ENCODE data around the gene GPR39. TPM values are rescaled to one million over a fixed set of nuclear protein-coding genes. Genes with fewer than 3 reads are reported as not detected.

Gene GPR39
- total RNA-seq, 2 experiments from 2014 or later = not detected

DNA sequence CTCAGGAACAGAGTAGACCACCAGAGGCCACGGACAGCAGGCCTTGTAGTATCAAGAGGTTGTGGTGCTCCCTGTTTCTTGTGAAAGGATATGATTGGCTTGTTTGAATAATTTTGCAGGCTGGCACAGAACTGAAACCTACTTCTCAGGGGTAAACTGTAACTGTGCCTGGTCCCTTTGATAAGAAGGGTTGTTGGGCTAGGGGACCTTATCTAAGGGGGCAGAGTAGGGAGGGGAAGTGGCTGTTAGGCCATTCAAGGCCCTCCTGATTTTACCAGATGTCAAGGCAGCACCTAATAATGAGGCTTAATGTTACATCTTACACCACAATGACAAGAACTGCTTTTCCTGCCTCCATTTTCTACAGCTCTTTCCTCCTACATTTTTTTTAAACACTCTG, 45.6 kb downstream of the GPR39 start:
- Mint-ChIP-seq H3K27me3 (ENCODE audit: low read depth) (no peaks in the 10 kb centered on the region), H3K36me3 (ENCODE audit: low read depth) (no peaks in the 10 kb centered on the region), H3K27ac (no peak overlapping the region), H3K9me3 (ENCODE audit: insufficient read depth) (peaks cover 3% of the 10 kb centered on the region), H3K4me3 (no peak overlapping the region), H3K4me1 (ENCODE audit: low read depth) (no peaks in the 10 kb centered on the region)
- ChIA-PET POLR2A (no interaction called here), CTCF (no interaction called here)
- no peak for ATAC-seq
- DNase-seq = no peak

DNA sequence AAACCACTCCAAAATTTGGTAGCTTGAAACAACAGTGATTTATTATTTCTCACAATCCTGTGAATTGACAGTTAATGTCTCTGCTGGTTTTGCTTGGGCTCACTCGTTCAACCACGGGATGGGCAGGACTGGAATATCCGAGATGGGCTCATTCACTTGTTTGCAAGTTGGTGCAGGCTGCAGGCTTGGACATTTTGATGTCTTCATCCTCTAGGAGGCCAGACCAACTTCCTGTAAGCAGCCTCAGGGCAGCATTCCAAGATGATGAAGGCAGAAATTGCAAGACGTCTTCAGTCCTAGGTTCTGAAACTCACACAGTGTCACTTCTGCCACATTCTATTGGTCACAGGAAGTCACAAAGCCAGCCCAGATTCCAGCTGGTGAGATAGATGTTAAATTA, 47.1 kb downstream of the GPR39 start:
- ChIA-PET CTCF (no interaction called here), POLR2A (no interaction called here)
- no peak overlapping the region for H3K27ac Mint-ChIP-seq
- H3K27me3 Mint-ChIP-seq (ENCODE audit: low read depth) = no peaks in the 10 kb centered on the region
- no peak for DNase-seq
- H3K9me3 Mint-ChIP-seq (ENCODE audit: insufficient read depth) = peaks cover 3% of the 10 kb centered on the region
- no peak for ATAC-seq
- H3K4me1 Mint-ChIP-seq (ENCODE audit: low read depth) = no peaks in the 10 kb centered on the region
- no peak overlapping the region for H3K4me3 Mint-ChIP-seq
- no peaks in the 10 kb centered on the region for H3K36me3 Mint-ChIP-seq (ENCODE audit: low read depth)

DNA sequence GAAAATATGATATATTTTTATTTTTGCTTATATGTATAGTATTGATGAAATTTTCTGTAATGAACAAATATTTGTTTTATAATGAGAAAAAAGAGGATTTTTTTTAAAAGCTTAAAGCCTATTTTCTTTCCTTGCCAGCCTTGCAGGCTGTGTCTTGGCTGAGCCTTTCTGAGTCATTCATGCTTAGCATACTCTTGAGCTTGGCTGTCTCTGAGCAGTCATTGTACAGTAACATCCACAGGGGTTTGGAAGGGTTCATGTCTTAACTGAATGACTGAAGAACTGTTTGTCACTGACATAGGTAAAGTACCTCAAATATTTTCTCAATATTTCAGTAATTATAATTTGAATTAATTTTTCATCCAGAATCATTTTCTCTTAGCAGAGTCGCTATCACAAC, 49.3 kb downstream of the GPR39 start:
- ChIA-PET POLR2A (no interaction called here), CTCF (no interaction called here)
- H3K36me3 Mint-ChIP-seq (ENCODE audit: low read depth) = no peaks in the 10 kb centered on the region
- H3K9me3 Mint-ChIP-seq (ENCODE audit: insufficient read depth) = peaks cover 3% of the 10 kb centered on the region
- no peaks in the 10 kb centered on the region for H3K4me1 Mint-ChIP-seq (ENCODE audit: low read depth)
- no peak overlapping the region for H3K4me3 Mint-ChIP-seq
- no peaks in the 10 kb centered on the region for H3K27me3 Mint-ChIP-seq (ENCODE audit: low read depth)
- ATAC-seq (no peak), DNase-seq (no peak)
- H3K27ac Mint-ChIP-seq = no peak overlapping the region

DNA sequence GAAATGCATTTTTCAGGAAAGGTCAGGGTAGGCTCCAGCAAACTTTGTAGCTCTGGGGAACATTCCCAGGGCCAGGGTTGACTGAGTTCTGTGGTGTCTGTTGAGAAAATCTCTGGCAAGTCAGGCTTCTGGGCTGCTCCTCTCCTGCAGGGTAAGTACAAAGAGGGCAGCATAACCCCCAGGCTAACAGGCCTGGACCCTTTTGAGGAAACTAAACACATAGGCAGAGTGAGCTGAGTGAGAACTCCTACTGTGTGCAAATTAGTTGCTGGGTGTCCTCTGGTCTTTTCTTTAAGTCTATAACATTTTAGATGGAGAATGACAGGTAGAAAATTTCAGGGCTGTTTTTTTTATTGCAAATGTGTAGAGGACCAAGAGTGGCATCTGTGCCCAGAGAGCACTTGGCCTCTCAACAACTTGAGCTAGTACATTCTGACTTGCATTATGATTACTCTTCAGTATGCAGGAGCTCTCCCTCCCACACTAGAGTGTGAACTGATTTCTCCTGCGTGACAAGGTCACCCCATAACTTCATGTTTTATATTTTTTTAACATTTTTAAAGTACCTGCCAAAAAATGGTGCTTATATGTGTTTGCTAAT, 49.9 kb downstream of the GPR39 start:
- Mint-ChIP-seq H3K4me1 (ENCODE audit: low read depth) (no peaks in the 10 kb centered on the region), H3K27ac (no peak overlapping the region), H3K27me3 (ENCODE audit: low read depth) (no peaks in the 10 kb centered on the region), H3K9me3 (ENCODE audit: insufficient read depth) (peaks cover 3% of the 10 kb centered on the region), H3K36me3 (ENCODE audit: low read depth) (no peaks in the 10 kb centered on the region), H3K4me3 (no peak overlapping the region)
- CTCF ChIA-PET = no interaction called here
- DNase-seq (no peak), ATAC-seq (no peak)
- POLR2A ChIA-PET = no interaction called here

DNA sequence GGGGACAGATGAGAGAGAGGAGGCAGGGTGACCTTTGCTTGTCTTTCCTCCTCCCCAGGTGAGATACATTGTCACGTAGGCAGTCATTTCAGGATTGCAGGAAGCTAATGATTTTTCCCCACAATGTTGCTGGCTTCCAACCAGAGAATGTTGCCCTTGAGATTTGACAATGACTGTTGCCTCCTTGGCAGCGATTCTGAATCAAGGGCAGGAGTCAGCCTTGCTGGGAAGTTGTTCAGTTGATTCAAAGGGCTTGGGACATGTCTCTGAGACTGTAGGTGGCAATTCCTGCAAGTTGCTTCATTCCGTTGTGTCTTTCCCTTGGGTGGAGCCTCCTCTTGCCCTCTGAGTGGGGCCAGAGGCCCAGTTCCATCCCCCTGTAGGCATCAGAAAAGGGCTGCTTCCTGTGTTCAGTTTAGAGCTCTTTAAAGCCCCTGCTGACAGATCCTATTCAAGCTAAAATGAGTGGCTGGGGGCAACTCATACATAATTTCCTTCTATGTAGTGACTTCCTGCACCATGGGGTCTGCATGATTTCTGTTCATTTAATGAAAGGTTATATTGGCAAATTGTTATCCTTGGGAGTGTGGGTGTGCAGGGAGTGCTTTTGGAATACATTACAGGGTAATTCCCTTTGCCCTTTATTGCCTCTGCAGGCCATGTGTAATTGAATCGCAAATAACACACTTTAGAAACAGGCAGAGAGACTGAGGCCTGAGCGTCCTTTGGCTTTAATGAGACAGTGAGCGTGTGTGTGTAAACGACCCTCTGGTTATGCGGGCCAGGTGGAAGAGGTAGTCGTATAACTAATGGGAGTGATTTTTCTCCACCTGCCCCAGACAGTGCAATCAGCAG, 52.4 kb downstream of the GPR39 start:
- ATAC-seq (no peak), DNase-seq (no peak)
- H3K4me3 Mint-ChIP-seq = no peak overlapping the region
- H3K27me3 Mint-ChIP-seq (ENCODE audit: low read depth) = no peaks in the 10 kb centered on the region
- H3K9me3 Mint-ChIP-seq (ENCODE audit: insufficient read depth) = peaks cover 3% of the 10 kb centered on the region
- H3K27ac Mint-ChIP-seq = no peak overlapping the region
- no peaks in the 10 kb centered on the region for H3K4me1 Mint-ChIP-seq (ENCODE audit: low read depth)
- H3K36me3 Mint-ChIP-seq (ENCODE audit: low read depth) = no peaks in the 10 kb centered on the region
- ChIA-PET POLR2A (no interaction called here), CTCF (no interaction called here)

DNA sequence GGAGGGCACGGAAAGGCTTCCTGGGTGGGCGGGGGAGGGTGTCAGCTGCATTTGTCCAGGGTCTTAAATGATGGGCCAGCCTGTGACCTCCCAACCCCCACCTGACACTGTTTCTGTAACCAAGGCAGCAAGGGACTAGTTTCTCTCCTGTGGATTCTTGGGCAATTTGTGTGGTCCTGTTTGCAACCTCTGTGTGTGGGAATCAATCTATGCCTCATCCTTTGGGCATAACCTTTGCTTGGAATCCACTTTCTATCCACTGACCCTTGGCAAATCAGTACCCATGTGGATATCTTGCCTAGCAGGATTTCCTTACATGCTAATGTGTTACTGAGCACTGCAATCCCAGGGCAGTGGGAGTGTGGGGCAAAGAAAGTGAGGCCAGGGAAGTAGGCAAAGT, 54.1 kb downstream of the GPR39 start:
- no peak overlapping the region for H3K4me3 Mint-ChIP-seq
- H3K4me1 Mint-ChIP-seq (ENCODE audit: low read depth) = no peaks in the 10 kb centered on the region
- DNase-seq (no peak), ATAC-seq (no peak)
- H3K27me3 Mint-ChIP-seq (ENCODE audit: low read depth) = no peaks in the 10 kb centered on the region
- H3K27ac Mint-ChIP-seq = no peak overlapping the region
- H3K36me3 Mint-ChIP-seq (ENCODE audit: low read depth) = no peaks in the 10 kb centered on the region
- ChIA-PET POLR2A (no interaction called here), CTCF (no interaction called here)
- H3K9me3 Mint-ChIP-seq (ENCODE audit: insufficient read depth) = no peaks in the 10 kb centered on the region

DNA sequence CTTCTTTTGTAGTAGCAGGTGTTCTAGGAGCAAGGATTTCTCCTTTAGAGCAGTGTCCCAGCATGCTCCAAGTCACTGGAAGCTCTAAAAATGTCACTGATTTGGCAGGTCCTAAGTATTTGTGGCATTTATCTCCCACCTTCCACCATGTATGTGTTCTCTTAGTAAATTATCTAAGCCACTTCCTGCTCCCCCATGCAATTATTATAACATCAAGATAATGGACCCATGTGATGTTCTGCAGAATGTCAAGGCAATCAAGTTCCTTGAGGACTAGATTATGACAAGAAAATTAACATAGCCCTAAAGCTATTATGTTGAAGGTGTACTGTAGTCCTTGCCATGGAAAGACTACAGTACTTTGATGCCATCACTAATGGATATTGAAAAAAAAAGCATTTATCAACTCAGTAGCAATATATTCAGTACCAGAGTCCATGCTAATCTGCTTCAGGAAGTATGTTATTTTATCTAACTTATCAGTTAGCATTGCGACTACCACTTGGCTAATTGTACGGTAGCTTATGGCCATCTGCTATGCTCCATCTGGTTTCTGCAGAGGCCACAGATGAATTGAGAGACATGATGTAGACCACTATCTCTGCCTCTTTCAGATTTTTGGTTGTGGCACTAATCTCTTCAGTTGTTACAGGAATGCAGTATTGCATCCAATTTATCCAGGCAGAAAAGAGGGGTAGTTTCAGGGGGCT, 56.7 kb downstream of the GPR39 start:
- H3K27me3 Mint-ChIP-seq (ENCODE audit: low read depth) = no peaks in the 10 kb centered on the region
- DNase-seq (no peak), ATAC-seq (no peak)
- ChIA-PET POLR2A (no interaction called here), CTCF (no interaction called here)
- no peak overlapping the region for H3K27ac Mint-ChIP-seq
- no peak overlapping the region for H3K4me3 Mint-ChIP-seq
- no peaks in the 10 kb centered on the region for H3K4me1 Mint-ChIP-seq (ENCODE audit: low read depth)
- H3K36me3 Mint-ChIP-seq (ENCODE audit: low read depth) = no peaks in the 10 kb centered on the region
- no peaks in the 10 kb centered on the region for H3K9me3 Mint-ChIP-seq (ENCODE audit: insufficient read depth)

DNA sequence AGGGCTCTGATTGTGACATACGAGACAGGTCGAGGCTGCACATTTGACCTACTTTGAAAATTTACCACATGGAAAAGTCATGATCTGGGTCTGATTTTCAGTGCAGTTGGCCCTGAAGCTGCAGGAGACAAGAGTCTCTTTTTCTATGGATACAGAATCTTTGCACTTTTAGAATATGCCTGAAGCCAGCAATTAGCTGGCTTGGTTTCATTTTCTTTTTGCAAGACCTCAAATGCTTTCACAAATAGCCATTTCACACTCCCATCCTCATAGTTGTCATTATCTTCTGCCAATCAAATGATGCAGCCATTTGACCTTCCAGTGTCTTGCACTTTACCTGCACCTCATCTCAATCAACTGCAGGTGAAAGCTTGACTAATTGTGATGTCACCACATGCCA, 59.0 kb downstream of the GPR39 start:
- Mint-ChIP-seq H3K4me3 (no peak overlapping the region), H3K9me3 (ENCODE audit: insufficient read depth) (no peaks in the 10 kb centered on the region), H3K4me1 (ENCODE audit: low read depth) (no peaks in the 10 kb centered on the region), H3K27me3 (ENCODE audit: low read depth) (no peaks in the 10 kb centered on the region), H3K36me3 (ENCODE audit: low read depth) (no peaks in the 10 kb centered on the region), H3K27ac (no peak overlapping the region)
- CTCF ChIA-PET = no interaction called here
- ATAC-seq (no peak), DNase-seq (no peak)
- POLR2A ChIA-PET = no interaction called here

DNA sequence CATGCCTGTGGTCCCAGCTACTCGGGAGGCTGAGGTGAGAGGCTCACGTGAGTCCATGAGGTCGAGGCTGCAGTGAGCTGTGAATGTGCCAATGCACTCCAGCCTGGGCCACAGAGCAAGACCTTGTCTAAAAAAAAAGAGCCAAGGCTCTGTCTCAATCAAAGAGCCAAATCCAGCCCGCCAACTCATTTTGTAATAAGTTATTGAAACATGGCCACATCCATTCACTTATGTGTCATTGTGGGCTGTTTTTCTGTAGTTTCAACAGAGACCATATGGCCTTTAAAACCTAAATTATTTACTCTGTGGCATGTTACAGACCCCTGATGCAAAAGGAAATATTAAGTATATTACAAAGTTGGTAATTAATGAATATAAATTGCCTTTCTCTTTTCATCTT, 60.8 kb downstream of the GPR39 start:
- H3K4me3 Mint-ChIP-seq = no peak overlapping the region
- H3K27ac Mint-ChIP-seq = no peak overlapping the region
- ChIA-PET POLR2A (no interaction called here), CTCF (no interaction called here)
- no peaks in the 10 kb centered on the region for H3K4me1 Mint-ChIP-seq (ENCODE audit: low read depth)
- no peaks in the 10 kb centered on the region for H3K36me3 Mint-ChIP-seq (ENCODE audit: low read depth)
- H3K27me3 Mint-ChIP-seq (ENCODE audit: low read depth) = no peaks in the 10 kb centered on the region
- no peaks in the 10 kb centered on the region for H3K9me3 Mint-ChIP-seq (ENCODE audit: insufficient read depth)
- ATAC-seq = no peak
- DNase-seq = no peak

DNA sequence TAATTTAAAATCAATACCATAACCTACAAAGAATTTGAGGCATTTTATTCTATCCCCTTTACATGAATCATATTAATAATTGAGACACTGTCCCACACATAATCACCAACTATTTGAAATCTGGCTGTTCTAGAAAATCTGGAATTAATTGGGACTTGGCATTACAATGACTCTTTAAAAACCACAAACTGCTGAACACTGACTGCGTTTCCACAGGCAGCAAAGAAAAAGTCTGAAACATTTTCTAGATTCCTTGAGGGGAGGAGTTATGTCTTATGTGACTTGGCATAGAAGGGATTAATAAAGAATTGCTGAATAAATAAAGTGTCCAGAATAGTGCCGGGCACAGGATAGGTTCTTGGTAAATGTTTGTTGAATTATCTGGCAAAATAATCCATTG, 61.4 kb downstream of the GPR39 start:
- no peaks in the 10 kb centered on the region for H3K4me1 Mint-ChIP-seq (ENCODE audit: low read depth)
- no peak for DNase-seq
- no peaks in the 10 kb centered on the region for H3K27me3 Mint-ChIP-seq (ENCODE audit: low read depth)
- no peaks in the 10 kb centered on the region for H3K36me3 Mint-ChIP-seq (ENCODE audit: low read depth)
- H3K27ac Mint-ChIP-seq = no peak overlapping the region
- POLR2A ChIA-PET = no interaction called here
- no peak overlapping the region for H3K4me3 Mint-ChIP-seq
- CTCF ChIA-PET = no interaction called here
- H3K9me3 Mint-ChIP-seq (ENCODE audit: insufficient read depth) = no peaks in the 10 kb centered on the region
- ATAC-seq = no peak

DNA sequence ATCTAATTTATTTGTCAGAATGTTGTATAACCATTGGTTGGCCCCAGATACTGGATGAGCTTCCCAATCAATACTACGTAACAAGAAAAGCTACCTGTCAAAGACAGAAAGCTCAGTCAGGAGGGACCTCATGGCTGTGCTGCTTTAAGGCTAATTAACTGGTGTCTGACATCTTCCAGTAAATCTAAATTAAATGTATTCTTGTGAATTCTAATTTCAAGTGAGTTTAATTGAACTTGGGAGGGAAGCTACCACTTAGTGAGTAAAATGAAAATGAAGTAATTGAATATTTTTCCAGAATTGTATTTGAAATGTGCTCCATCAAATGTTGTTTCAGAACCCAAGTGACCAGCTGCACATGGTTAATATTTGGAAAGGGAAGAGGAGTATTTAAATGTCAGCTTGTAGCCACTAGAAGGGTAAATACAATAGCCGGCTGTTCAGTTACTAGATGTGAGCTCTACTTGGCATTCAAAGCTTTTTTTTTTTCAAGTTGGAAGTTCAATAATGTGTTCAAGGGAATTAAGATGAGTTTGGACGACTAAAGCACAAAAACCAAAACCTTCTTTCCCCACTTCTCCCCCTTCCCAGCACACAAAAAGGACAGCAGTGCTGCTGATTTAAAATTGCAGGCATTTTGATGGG, 62.0 kb downstream of the GPR39 start:
- H3K4me1 Mint-ChIP-seq (ENCODE audit: low read depth) = no peaks in the 10 kb centered on the region
- H3K27me3 Mint-ChIP-seq (ENCODE audit: low read depth) = no peaks in the 10 kb centered on the region
- H3K9me3 Mint-ChIP-seq (ENCODE audit: insufficient read depth) = no peaks in the 10 kb centered on the region
- no peak for ATAC-seq
- CTCF ChIA-PET = no interaction called here
- DNase-seq = no peak
- H3K36me3 Mint-ChIP-seq (ENCODE audit: low read depth) = no peaks in the 10 kb centered on the region
- H3K27ac Mint-ChIP-seq = no peak overlapping the region
- no peak overlapping the region for H3K4me3 Mint-ChIP-seq
- POLR2A ChIA-PET = no interaction called here

DNA sequence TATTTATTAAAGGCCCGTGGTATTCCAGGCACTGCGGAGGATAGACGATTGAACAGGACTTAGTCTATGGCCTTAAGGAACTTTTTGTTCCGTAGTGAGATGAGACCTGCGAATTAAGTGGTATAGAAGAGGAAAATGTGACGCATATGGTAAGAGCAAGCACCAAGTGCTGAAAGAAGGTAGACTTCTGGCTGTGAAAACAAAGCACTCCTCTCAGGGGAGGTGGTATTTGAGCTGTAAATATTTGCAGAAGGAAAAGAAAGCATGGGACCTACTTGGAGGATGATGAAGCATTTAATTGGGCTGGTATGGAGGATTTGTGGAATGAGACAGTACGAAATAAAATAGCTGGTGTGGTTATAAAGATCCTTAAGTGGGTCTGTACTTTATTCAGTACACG, 62.5 kb downstream of the GPR39 start:
- Mint-ChIP-seq H3K4me3 (no peak overlapping the region), H3K9me3 (ENCODE audit: insufficient read depth) (no peaks in the 10 kb centered on the region), H3K36me3 (ENCODE audit: low read depth) (no peaks in the 10 kb centered on the region), H3K27ac (no peak overlapping the region), H3K27me3 (ENCODE audit: low read depth) (no peaks in the 10 kb centered on the region), H3K4me1 (ENCODE audit: low read depth) (no peaks in the 10 kb centered on the region)
- DNase-seq (no peak), ATAC-seq (no peak)
- CTCF ChIA-PET = no interaction called here
- POLR2A ChIA-PET = no interaction called here

Measured in activated CD8-positive, alpha-beta T cell treated with anti-CD3 and anti-CD28 coated beads, Interleukin-2, amount 10 ng/mL, durations not matched to agents 7 days and 5 days (primary cell).